ENCODE results near the gene RMC1.

The RMC1 gene

DNA sequence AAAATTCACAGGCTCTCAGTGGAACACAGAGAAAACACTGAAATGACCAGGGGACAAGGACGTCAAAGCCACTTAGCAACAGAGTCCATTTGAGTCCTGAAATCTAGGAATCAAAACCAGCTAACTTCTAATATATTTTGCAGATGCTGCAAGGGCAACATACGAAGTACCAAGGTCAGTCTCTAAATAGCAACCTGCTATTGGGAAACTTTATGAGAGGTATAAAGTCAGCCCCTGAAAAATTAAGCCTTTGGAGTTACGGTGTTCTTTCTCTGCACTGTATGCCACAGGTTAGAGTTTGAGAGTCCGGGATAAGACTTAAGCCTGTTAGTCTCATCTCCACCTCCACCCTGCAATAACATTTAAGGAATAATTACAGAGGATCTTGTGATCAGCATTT lies 69.7 kb downstream of the RMC1 start:
- no peak for TF ChIP-seq REST (IDR thresholded peaks at IDR 0.05; ENCODE audit: insufficient read depth in 1 of 2, low read depth in 2 of 2, low read length in 2 of 2)
- TF ChIP-seq TAF1 (IDR thresholded peaks at IDR 0.05; ENCODE audit: borderline replicate concordance, insufficient read depth, low read length): no peak
- no peak for TF ChIP-seq SIN3A (IDR thresholded peaks at IDR 0.05; ENCODE audit: borderline replicate concordance, insufficient read depth, low read length)
- no peak for TF ChIP-seq FOXP2 (optimal IDR thresholded peaks at IDR 0.05; ENCODE audit: borderline replicate concordance, extremely low read depth, extremely low read length, insufficient read depth)
- no peak for TF ChIP-seq POLR2AphosphoS5 (IDR thresholded peaks at IDR 0.05; ENCODE audit: low read depth, low read length)

GRCh38 chr18:23573626-23574431 lies 70.5 kb downstream of the RMC1 start:
- TF ChIP-seq FOXP2 (optimal IDR thresholded peaks at IDR 0.05; ENCODE audit: borderline replicate concordance, extremely low read depth, extremely low read length, insufficient read depth) (no peak), TAF1 (IDR thresholded peaks at IDR 0.05; ENCODE audit: borderline replicate concordance, insufficient read depth, low read length) (no peak), SIN3A (IDR thresholded peaks at IDR 0.05; ENCODE audit: borderline replicate concordance, insufficient read depth, low read length) (no peak), REST (IDR thresholded peaks at IDR 0.05; ENCODE audit: insufficient read depth in 1 of 2, low read depth in 2 of 2, low read length in 2 of 2) (no peak), POLR2AphosphoS5 (IDR thresholded peaks at IDR 0.05; ENCODE audit: low read depth, low read length) (no peak)

GRCh38 chr18:23574611-23575308 lies 71.4 kb downstream of the RMC1 start:
- TF ChIP-seq REST (IDR thresholded peaks at IDR 0.05; ENCODE audit: insufficient read depth in 1 of 2, low read depth in 2 of 2, low read length in 2 of 2) (no peak), SIN3A (IDR thresholded peaks at IDR 0.05; ENCODE audit: borderline replicate concordance, insufficient read depth, low read length) (no peak), POLR2AphosphoS5 (IDR thresholded peaks at IDR 0.05; ENCODE audit: low read depth, low read length) (no peak), FOXP2 (optimal IDR thresholded peaks at IDR 0.05; ENCODE audit: borderline replicate concordance, extremely low read depth, extremely low read length, insufficient read depth) (no peak), TAF1 (IDR thresholded peaks at IDR 0.05; ENCODE audit: borderline replicate concordance, insufficient read depth, low read length) (no peak)

DNA sequence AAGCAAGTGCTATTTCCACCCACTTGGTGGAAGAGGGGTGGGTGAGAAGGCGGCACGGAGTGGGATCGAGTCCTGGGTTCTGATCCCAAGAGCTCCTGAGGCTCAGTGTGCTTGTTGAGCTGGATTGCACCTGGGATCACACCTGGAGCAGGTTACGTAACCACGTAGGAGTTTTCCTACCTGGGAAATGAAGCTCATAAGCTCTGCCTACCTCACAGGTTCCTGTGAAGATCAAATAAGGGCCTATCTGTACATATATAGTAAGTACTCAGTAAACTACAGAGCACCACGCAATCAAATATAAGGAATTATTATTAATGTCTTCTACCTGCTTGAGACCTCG lies 72.0 kb downstream of the RMC1 start:
- no peak for TF ChIP-seq POLR2AphosphoS5 (IDR thresholded peaks at IDR 0.05; ENCODE audit: low read depth, low read length)
- TF ChIP-seq SIN3A (IDR thresholded peaks at IDR 0.05; ENCODE audit: borderline replicate concordance, insufficient read depth, low read length): no peak
- no peak for TF ChIP-seq TAF1 (IDR thresholded peaks at IDR 0.05; ENCODE audit: borderline replicate concordance, insufficient read depth, low read length)
- TF ChIP-seq FOXP2 (optimal IDR thresholded peaks at IDR 0.05; ENCODE audit: borderline replicate concordance, extremely low read depth, extremely low read length, insufficient read depth): no peak
- no peak for TF ChIP-seq REST (IDR thresholded peaks at IDR 0.05; ENCODE audit: insufficient read depth in 1 of 2, low read depth in 2 of 2, low read length in 2 of 2)
